DLD1 (cell line): ENCODE data around the gene HOXB4.

Experiments used
- in situ Hi-C: cut with HindIII; loops from 2 replicates; pipeline ENCODE4 v1.10.0; 2017; ENCODE audit warnings: low sequenced_read_pairs

HOXB4 gene

DNA sequence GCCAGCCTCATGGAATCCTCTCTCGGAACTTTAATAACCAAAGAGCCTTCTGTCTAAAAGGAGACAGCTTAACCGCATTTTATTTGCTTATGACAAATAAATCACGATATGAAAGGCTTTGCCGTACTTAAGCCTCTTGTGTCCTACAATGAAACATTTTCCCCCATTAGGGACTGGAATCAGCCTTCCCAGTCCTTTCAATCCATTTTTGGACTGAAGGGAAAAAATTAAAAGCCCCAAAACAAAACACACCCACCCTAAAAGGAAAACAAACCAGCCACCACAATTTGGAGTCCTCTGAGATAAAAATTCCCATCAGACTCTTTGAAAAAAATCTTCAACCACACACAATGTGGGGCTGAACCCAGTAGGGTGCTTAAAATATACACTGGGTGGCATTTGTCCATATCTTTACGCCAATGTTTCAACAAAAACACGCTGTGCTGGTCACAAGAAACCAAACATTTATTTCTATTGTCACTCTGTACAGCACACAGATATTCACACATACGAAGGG, 3.0 kb downstream of the HOXB4 start:
- in situ Hi-C loops = no loop called here

DNA sequence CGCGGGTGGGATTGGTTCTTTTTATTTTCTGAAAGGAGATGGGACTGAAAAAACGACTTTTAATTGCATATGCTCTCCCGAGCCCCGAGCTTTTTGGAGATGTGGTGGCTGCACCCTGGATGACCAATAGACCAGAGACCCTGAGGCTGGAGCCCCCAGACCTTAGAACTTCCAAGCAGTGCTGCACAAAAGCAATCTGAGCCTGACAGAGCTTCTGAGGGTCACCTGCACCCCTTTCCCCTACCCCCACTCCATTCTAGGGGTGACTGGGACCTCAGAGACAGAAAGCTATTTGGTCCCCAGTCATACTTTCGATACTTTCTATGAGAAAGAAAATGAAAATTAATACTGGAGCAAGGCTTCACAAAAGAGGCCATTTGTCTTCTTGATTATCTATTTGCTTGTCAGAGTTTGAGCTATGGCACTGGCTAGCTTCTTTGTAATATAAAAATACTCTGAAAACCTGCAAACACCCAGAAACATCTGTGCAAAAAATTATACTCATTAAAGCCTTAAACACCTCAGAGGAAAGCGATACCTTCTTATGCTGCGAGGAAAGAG, 3.6 kb downstream of the HOXB4 start:
- in situ Hi-C loops = no loop called here

DNA sequence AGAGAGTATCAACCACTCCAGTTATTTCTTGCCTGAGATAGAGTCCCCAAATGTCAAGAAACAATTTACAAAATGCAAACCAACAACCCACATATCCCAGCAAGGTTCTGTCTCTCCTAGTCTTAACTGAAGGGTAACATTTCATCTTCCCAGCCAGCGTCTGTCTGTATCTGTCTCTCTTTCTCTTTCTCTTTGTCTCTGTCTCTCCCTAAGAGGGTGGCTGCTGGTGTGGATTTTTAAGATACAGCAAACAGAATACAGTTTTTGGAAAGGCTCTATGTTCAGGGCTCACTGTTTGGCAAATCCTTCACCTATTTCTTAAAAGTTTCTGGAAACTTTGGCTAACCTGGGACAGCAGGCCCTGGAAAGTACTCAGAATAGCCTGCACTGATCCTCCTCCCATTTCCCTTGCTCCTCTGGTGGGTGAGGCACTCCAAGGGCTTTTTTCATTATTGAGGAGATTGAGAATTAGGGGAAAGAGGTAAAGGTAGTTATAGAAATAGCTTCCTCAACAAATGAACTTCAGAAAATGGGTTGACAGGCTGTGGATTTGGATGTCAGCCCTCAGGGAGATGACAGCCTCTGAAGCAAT, 6.2 kb downstream of the HOXB4 start:
- in situ Hi-C loops = no loop called here

DNA sequence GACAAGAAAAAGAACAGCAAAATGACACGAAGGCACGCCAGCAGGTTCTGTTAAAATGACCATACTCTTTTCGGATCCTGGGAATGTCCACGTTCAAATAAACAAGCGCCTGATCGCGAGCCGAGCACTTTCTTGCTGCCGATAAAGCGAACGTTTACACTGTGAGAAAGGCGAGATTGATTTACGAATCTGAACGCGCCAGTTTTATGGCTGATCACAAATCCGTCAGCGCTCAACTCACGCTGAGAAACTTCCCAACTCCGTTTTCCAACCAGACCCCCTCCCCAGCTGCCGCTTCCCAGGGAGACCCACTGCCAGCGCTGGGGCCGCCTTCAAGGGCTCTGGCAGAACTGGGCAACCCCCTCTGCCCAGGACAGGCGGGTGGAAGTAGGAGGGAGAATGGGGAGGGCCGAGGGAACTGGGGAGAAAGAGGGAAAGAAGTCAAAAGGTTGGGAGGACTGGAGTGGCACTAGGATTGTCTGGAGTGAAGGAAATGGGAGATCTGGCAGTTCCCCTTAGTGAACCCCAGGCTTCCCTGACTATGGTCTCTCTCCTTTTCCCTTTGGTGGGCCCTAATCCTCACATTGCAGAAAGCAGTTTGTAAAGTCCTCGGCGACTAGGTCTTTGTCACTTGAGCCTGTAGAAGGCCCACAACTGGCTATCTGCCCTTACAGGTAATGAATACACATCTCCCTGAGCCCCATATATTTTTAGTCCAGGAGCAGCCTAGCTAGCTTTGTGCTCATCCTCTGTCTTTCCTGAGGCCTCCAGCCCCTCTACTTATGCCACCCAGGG, 6.9 kb downstream of the HOXB4 start:
- in situ Hi-C loops = no loop called here

DNA sequence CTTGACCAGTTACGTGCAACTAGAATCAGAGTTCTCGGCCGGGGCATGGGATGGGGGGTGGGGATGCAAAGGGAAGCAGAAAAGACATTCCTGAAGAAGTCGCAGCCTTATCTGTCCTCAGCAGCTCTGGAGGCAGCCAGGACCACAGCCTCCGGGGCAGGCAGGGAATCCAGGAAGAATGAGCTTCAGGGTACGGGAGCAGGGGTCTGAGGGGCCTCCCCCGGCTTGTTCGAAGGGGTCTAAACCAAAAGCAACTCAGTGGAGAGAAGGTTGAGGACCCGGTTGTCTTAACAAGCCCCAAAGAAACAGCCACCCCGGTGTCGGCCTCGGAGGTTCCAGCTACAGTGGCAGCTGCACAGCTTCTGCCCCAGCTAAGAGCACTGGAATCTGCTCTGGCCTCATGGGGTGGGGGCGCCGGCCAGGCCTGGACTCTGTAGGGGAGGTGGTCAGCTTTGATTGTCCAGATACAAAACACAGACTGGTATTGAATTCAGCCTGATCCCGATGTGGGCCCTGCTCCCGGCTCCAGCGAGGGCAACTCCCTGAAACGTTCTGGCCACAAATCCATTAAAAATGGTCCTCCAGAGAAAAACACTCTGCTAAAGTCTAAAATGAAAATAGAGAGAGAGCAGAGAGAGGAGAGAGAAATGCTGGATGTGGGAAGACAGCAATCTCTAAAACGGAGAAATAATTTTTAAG, 7.7 kb downstream of the HOXB4 start:
- in situ Hi-C loops = no loop called here

DNA sequence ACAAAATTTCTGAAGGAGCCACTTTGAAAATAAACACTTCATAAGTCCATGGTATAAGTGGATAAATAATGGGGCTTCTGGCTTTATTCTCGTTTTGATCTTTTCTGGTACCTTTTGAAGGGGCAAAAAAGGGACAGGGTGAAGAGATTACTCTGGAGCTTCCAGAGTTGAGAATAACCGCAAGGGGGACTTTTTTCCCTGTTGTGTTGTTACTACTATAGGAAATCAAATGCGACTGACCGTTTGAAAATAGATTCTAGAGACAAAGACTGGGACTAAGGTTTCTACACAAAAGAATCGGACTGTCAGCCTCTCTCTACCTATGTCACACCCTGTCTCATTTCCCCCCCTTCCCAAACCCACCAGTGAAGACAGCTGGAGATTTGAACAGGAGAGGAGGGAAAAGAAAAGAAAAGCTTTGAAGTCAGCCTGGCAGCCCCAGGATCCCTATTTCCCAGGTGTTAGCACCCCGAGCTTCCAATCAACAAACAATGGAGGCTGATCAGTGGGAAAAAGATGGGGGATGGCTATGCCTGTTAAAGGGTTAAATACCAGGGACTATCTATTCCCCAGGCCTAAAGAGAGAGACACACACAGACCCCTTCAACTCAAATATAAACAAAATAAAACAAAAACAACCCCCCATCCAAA, 8.4 kb downstream of the HOXB4 start:
- in situ Hi-C loops = no loop called here

DNA sequence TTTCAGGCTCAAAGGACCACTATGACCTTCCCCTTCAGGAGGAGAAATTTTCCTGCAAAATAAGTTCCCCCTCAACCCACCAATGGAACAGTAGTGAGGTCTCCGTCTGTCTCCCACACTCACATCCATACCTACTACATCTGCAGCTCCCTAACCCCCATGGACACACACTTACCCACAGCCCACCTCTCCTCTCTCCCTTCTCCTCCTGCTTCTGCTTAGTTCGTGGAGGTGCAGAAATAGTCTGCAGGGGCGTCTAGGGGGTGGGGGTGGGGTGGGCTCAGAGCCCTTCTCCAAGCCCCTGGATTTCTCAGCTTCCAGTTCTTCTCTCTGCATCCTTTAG, 8.9 kb downstream of the HOXB4 start:
- in situ Hi-C loops = no loop called here

DNA sequence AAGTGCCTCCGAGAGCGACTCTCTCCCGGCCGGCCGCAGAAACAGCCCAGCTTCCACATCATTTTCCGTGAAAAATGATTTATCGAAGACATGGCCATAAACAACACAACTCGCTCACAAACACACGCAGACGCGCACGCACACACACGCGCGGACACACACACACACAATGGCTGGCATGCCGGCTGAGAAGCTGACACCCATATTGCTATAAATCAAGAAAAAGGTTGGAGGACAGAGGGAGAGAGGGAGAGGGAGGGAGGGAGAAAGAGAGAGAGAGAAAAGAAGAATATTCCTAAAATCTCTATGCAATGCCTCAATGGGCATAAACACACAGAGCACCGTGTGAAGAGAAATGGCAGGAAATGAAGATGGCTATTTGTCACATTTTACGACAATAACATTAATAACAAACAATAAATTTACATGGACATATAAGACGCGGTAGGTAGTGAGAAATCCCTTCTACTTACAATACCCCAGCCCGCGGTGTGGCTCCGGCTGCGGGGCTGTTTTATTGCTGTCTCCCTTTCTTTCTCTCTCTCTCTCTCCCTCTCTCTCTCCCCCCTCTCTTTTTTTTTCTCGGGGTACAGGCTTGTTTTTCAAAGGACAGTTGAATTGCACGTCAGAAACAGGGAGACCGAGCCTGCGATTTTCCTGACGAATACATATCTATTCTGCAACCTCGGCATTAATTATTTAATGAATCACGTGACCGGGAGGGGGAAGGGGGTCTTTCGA, 9.5 kb downstream of the HOXB4 start:
- in situ Hi-C loops = no loop called here

DNA sequence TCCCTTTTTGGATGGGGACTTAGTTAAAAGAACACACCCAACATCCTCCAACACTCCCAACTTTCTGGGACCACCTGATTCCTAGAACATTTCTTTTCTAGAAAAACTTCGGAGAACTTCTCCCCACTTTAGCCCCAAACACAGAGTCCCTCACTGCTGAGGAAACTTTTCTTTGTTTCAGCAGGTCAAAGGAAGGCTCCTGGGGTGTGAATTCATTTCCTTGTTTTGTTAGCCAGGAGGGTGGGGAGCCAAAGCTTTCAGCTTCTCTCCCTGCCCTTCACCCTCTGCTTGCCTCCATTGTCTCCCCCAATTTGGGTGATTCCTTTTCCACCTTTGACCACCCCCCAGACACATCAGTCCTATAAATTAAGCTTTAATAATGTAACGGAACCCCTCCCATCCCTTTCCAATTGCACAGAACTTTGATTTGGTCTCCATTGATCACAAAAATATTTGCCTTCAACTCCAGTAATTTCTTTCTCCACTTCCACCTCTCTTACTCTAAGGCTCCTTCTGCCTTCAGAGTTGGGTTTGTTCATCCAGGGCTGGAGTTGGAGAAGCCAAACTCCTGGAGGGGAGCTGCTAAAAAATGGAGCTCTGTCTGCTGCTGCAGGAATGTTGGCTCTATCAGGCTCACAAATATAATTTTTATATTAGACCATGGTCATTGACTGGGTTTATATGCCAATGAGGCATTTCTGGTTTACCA, 10.3 kb downstream of the HOXB4 start:
- in situ Hi-C loops = no loop called here

DNA sequence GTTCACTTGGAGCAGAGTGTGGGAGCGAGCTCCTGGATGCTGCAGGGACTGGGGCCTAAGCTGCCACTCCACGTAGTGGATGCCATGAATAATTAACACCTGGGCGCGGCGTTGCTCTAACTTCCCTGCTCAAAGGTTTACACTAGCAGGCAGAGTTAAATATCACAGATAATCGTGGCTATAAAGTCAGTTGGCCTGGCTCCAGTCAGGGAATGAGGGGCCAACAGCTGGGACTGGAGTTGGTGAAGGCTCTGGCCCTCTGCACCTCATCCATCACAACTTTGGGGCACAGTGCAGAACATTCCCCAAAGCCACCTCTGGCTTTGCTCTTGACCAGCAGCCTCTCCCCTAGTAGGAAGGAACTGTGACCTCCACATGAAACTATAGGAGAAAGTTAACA, 10.9 kb downstream of the HOXB4 start:
- in situ Hi-C loops = no loop called here

DNA sequence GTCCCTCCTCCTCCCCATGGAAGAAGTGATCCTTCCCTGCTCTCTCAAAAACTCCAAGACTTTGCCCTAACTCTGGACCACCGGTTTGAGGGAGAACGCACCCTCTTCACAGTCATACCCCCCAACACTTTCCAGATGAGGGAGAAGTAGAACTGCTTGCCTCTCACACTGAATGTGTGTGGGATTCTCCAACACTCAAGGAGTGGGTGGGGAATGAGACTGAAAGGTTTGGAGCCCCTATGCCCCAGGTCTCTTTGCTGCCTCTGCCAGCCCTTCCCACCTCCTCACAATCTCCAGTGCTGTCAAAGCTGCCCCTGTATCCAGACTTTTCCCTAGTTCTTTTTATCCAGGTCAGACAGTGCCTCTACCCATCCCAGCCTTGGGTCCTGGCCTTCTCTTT, 11.4 kb downstream of the HOXB4 start:
- in situ Hi-C loops = no loop called here

DNA sequence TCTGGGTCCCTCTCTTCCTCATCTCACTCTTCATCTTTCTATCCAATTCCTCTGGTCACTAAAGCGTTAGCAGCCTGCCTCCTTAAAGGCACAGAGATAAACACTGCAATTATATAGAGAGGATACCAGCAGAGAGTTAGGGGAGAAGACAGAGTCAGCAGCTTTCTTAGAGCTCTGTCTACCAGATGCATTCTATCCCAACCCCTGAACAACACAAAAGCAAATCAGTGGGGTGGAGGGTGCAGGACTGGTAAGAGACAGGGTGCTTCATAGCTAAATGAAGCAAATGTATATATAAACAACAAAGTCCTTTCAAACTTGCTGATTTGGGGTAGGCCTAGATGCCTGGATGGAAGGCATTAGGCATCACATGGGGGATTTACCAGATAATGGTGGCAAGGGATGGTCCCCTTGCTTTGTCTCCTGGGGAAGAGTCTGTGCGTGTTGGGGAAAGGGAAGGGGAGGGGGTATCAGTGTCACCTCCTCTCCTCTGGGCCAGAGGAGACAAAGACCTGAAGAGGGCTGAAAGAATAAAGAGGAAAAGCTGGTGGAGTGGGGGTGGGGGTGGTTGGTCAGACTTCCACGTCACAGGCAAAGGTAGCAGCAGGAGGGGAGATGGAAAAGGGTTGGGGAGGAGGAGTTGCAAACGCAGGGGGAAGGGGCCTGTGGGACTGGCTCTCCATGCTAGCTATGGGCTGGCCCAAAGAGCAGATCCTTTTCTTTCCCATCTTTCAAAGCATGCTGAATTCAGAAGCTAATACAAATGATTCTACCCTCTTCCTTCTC, 12.0 kb downstream of the HOXB4 start:
- in situ Hi-C loops = no loop called here

DNA sequence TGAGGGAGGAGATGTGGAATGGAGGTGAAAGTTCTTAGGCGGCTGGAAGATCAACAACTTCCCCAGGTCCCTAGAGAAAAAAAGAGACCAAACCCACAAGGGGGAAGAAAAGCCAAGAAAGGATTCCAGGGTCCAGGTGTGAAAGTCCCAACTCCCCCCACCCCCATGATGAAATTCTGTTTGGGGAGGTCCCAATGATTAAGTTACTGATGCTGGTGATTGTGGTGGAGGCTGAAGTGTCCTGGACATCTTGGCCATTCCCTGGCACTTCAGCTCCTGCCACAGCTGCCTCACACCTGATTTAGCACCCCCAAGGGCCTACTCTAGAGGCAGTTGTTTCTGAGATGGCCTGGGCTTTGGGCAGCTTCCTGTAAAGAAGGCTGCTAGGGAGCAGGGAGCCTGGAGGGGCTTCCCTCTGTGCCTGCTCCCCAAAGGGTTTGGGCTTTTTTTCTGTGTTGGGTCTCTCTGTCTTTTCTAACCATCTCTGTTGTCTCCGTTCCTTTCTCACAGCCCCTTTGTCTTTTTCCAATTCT, 13.1 kb downstream of the HOXB4 start:
- in situ Hi-C loops = no loop called here

DNA sequence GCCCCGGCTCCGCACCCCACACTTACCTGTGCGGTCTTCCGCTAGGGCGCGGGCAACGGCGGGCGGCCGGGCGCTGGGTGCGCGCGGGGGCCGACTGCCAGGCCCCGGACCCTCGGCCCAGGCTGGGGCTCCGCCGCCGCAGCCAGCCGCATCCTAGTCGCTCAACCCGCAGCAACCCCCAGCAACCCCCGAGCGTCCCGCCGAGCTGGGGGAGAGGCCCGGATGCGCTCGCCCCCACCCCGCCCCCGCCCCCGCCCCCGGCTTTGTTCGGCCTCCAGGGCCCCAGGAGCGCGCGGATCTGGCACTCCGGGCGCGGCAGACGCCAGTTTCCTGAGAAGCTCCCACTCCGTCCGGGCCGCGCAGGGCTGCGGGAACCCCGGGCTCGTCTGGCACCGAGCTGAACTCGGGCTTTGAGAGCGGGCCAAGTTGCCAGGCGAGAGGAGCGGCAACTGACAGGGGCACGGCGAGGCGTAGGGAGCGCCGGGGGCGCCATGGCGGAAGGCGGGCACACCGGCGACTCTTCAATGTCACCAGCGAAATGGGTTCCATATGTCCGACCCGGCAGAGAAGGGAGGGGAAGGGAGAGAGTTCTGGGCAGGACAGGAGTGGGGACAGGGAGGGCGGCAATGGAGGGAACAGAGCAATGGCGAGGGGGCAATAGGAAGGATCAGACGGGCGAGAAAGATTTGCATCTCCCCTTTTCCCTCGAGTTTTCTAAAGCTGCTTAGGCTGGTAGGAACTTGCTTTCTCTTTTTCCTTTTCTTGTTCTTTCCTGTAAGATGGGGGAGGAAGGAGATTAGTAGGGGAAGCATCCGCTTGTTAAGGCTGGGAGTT, 13.7 kb downstream of the HOXB4 start:
- in situ Hi-C loops = no loop called here

DNA sequence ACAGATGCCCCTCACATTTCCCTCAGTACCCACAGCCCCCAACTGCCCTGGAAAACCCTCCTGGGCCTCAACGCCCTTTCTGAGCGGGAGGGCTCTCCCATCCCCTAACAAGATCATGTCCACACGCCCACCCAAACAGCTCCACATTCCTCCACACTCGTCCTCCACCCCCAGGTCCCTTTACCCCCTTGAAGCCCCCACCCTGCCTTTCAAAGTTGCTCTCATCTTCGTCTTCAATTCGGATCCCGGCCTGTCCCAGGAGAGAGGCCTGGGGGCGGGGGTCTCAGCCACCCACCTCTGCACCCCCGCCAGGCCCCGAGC, 14.3 kb downstream of the HOXB4 start:
- in situ Hi-C loops = no loop called here

DNA sequence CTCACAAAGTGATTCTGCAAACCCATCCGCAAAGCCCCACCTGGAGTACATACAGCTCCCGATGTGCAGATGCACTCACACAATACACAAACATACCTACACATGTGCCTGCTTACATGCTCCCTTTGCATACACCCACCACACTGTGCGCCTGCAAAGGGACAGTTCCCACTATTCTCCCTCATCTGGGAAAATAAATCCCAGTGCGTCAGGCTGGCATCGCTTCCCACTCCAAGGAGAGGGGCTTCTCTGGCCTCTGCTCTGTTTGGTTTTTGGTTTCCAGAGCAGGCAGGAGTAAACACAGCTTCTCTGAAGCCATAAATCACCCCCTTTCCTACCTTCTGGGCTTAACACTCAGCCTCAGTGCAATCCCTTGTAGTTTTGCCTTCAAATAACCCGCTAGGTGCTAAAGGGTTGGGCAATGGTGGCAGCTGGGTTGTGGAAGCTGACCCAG, 14.7 kb downstream of the HOXB4 start:
- in situ Hi-C loops = no loop called here

DNA sequence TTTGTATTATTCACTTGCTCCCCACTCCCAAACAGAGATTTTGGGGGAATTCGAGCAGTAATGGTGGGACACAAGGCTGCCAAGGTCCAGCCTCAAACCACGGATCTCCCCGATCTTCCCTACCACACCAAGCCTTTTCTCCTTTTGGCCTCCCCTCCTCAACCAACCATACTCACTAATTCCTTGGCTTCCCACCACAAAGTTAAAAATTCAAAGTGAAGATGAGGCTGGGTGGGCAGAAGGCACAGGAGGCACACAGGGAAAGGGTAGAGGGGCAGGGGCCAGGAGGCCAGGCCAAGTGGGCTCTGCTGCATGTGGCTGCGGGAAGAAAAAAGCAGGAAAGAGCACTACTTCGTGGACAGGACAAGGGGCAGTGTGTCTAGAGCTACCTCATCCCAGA, 15.2 kb downstream of the HOXB4 start:
- in situ Hi-C loops = no loop called here
